GM23338 (cell line): ENCODE measurements around the gene ZNF580.

Source experiments
- CTCF ChIP-seq, 2 experiments: fragments of 200-600 bp in 1 of 2; sonication (generic) in 1 of 2; conservative IDR thresholded peaks; 2 replicates each; pipeline versions ENCODE4 v1.5.1 to v1.6.1; 2016 to 2017; ENCODE audit warnings: antibody characterized with exemption in 2 of 2, low read depth in 2 of 2, mild to moderate bottlenecking in 2 of 2, moderate library complexity in 1 of 2
- EZH2 ChIP-seq: fragments of 200-600 bp; sonication (generic); IDR thresholded peaks from one replicate; pipeline ENCODE4 v1.8.0; 2017; ENCODE audit warnings: antibody characterized with exemption, mild to moderate bottlenecking, low read depth; ENCODE audit not compliant: unreplicated experiment
- EZH2phosphoT487 ChIP-seq: fragments of 200-600 bp; sonication (generic); IDR thresholded peaks from one replicate; pipeline ENCODE4 v1.8.1; 2018; ENCODE audit warnings: antibody characterized with exemption; ENCODE audit not compliant: unreplicated experiment
- POLR2AphosphoS5 ChIP-seq: IDR thresholded peaks from 2 replicates; pipeline ENCODE4 v1.6.1; 2016; ENCODE audit warnings: antibody characterized with exemption, low read depth

- no peak for TF ChIP-seq EZH2
- TF ChIP-seq CTCF (conservative IDR thresholded peaks at IDR 0.05; ENCODE audit: low read depth in 2 of 2), result no peak
- TF ChIP-seq POLR2AphosphoS5, result no peak
- TF ChIP-seq EZH2phosphoT487, result no peak
Measured at GRCh38 chr19:55625004-55625326, 15.8 kb upstream of the ZNF580 start.
